ENCODE data around the gene WNT11.

Gene WNT11

GRCh38 chr11:76181371-76181770 lies 24.9 kb downstream of the WNT11 start (continued):
- no peak for TF ChIP-seq POU6F1 (CRISPR knock-in tag; IDR thresholded peaks at IDR 0.05; ENCODE audit: borderline replicate concordance, low read depth)
- TF ChIP-seq TCF4 (CRISPR knock-in tag; IDR thresholded peaks at IDR 0.05; ENCODE audit: borderline replicate concordance): no peak
- no peak for TF ChIP-seq BACH2 (CRISPR knock-in tag; IDR thresholded peaks at IDR 0.05; ENCODE audit: borderline replicate concordance)
- no peak for TF ChIP-seq ARNTL (CRISPR knock-in tag; IDR thresholded peaks at IDR 0.05; ENCODE audit: borderline replicate concordance, low read depth)
- no peak for TF ChIP-seq ZFP3 (CRISPR knock-in tag; IDR thresholded peaks at IDR 0.05)
- no peak for TF ChIP-seq PATZ1 (CRISPR knock-in tag; IDR thresholded peaks at IDR 0.05; ENCODE audit: borderline replicate concordance)
- no peak for TF ChIP-seq OSR1 (CRISPR knock-in tag; IDR thresholded peaks at IDR 0.05)

- no peak for ATAC-seq
- no peak for TF ChIP-seq TCF4 (CRISPR knock-in tag; IDR thresholded peaks at IDR 0.05; ENCODE audit: borderline replicate concordance)
- TF ChIP-seq TSHZ2 (CRISPR knock-in tag; IDR thresholded peaks at IDR 0.05): no peak
- no peak for TF ChIP-seq POU6F1 (CRISPR knock-in tag; IDR thresholded peaks at IDR 0.05; ENCODE audit: borderline replicate concordance, low read depth)
- TF ChIP-seq GLIS3 (CRISPR knock-in tag; IDR thresholded peaks at IDR 0.05): no peak
- no peak for TF ChIP-seq TOX (CRISPR knock-in tag; IDR thresholded peaks at IDR 0.05; ENCODE audit: borderline replicate concordance)
- no peak for TF ChIP-seq ZC3H10 (CRISPR knock-in tag; IDR thresholded peaks at IDR 0.05)
- TF ChIP-seq ESRRG (CRISPR knock-in tag; IDR thresholded peaks at IDR 0.05): no peak
Observed at GRCh38 chr11:76179147-76179546, 27.2 kb downstream of the WNT11 start.

- no peak for ATAC-seq
- TF ChIP-seq TCF4 (CRISPR knock-in tag; IDR thresholded peaks at IDR 0.05; ENCODE audit: borderline replicate concordance) (no peak), SNAI2 (CRISPR knock-in tag; IDR thresholded peaks at IDR 0.05) (no peak), ZC3H10 (CRISPR knock-in tag; IDR thresholded peaks at IDR 0.05) (no peak), PPARA (CRISPR knock-in tag; IDR thresholded peaks at IDR 0.05; ENCODE audit: borderline replicate concordance) (no peak), ARNTL (CRISPR knock-in tag; IDR thresholded peaks at IDR 0.05; ENCODE audit: borderline replicate concordance, low read depth) (no peak), OSR1 (CRISPR knock-in tag; IDR thresholded peaks at IDR 0.05) (no peak), ZNF70 (CRISPR knock-in tag; IDR thresholded peaks at IDR 0.05) (no peak), TOX (CRISPR knock-in tag; IDR thresholded peaks at IDR 0.05; ENCODE audit: borderline replicate concordance) (no peak), CSRNP3 (CRISPR knock-in tag; IDR thresholded peaks at IDR 0.05) (no peak)
Observed at GRCh38 chr11:76177250-76177686, 29.0 kb downstream of the WNT11 start.

GRCh38 chr11:76176463-76176862 lies 29.8 kb downstream of the WNT11 start:
- ATAC-seq: no peak
- no peak for TF ChIP-seq ZC3H10 (CRISPR knock-in tag; IDR thresholded peaks at IDR 0.05)
- no peak for TF ChIP-seq ZNF70 (CRISPR knock-in tag; IDR thresholded peaks at IDR 0.05)
- no peak for TF ChIP-seq CSRNP3 (CRISPR knock-in tag; IDR thresholded peaks at IDR 0.05)
- no peak for TF ChIP-seq ZFP3 (CRISPR knock-in tag; IDR thresholded peaks at IDR 0.05)
- no peak for TF ChIP-seq PATZ1 (CRISPR knock-in tag; IDR thresholded peaks at IDR 0.05; ENCODE audit: borderline replicate concordance)
- TF ChIP-seq CREB5 (CRISPR knock-in tag; IDR thresholded peaks at IDR 0.05; ENCODE audit: low read depth): no peak
- no peak for TF ChIP-seq TOX (CRISPR knock-in tag; IDR thresholded peaks at IDR 0.05; ENCODE audit: borderline replicate concordance)
- no peak for TF ChIP-seq ZNF8 (CRISPR knock-in tag; IDR thresholded peaks at IDR 0.05)
- TF ChIP-seq OSR1 (CRISPR knock-in tag; IDR thresholded peaks at IDR 0.05): no peak
- TF ChIP-seq BACH2 (CRISPR knock-in tag; IDR thresholded peaks at IDR 0.05; ENCODE audit: borderline replicate concordance): no peak
- no peak for TF ChIP-seq ZNF565 (CRISPR knock-in tag; conservative IDR thresholded peaks at IDR 0.05; ENCODE audit: low read depth)

Data from SK-N-SH treated with all-trans-retinoic acid at 6 μM for 48 hours (cell line).